SJCRH30 (cell line): ENCODE measurements around the gene CIPC. TPM values are rescaled to one million over a fixed set of nuclear protein-coding genes. Genes with fewer than 3 reads are reported as not detected.
A peak's percentile ranks its signal among the peaks of the same experiment; 100 is the strongest.

ENCODE experiments used
- DNase-seq, 2 experiments: peaks; one replicate each; pipeline ENCODE4 v3.0.0-alpha.2; 2015 to 2020
- H3K27ac ChIP-seq: fragments of 250-450 bp; sonication (Bioruptor Pico); 2 replicates; pipeline ENCODE4 v1.5.1; 2020; ENCODE audit warnings: mild to moderate bottlenecking, moderate library complexity
- H3K27me3 ChIP-seq: fragments of 250-450 bp; sonication (Bioruptor Pico); 2 replicates; pipeline ENCODE4 v1.5.1; 2020; ENCODE audit warnings: mild to moderate bottlenecking, moderate library complexity
- H3K36me3 ChIP-seq: fragments of 250-450 bp; sonication (Bioruptor Pico); 2 replicates; pipeline ENCODE4 v1.5.1; 2020; ENCODE audit warnings: mild to moderate bottlenecking, moderate library complexity
- H3K4me1 ChIP-seq: fragments of 250-450 bp; sonication (Bioruptor Pico); 2 replicates; pipeline ENCODE4 v1.5.1; 2020; ENCODE audit warnings: mild to moderate bottlenecking, moderate library complexity
- H3K4me3 ChIP-seq: fragments of 250-450 bp; sonication (Bioruptor Pico); 2 replicates; pipeline ENCODE4 v1.5.1; 2020; ENCODE audit warnings: mild to moderate bottlenecking, moderate library complexity
- H3K9me3 ChIP-seq: fragments of 250-450 bp; sonication (Bioruptor Pico); replicated peaks from 2 replicates; pipeline ENCODE4 v1.5.1; 2020; ENCODE audit warnings: mild to moderate bottlenecking, moderate library complexity
- total RNA-seq: library from RNA; depleted of rRNA; stranded (reverse); fragments of >200 nt; shearing (Covaris generic); gene quantifications from 2 replicates; pipeline ENCODE4 v1.2.3, GENCODE V29; 2014

CIPC gene
- total RNA-seq, 1 experiment from 2014 or later, result 13.2 TPM

DNA sequence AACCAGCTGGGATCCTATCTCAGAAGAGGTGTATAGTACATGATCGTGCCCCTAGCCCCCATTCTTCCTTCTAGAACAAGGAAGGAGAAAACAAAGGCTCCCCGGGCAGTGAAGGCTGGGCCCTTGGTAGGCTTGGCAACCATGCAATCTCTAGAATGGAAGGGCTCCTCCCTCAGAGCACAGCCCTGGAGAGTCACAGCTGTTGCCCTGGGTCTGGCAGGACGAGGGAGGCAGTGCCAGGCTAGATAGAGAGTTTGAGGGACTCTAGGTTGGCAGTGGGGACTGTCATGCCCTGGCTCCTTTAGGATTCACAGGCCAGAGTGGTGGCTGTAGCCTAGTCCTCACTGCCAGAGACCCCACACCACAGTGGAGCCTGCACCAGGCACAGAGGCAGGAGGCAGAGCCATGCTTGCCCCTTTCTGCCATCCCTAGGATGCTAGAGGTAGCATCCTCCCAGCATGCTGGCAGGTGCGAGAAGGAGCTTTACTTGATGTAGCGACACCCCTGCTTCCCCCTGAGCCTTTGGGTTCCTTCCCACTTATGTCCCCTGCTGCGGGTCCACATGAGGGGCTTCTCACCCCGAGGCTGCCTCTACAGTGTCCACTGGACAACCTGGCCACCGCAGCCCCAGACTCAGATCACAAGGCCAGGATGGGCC is 33.4 kb upstream of the CIPC start:
- no peaks in the 10 kb centered on the region for H3K4me1 ChIP-seq
- no peaks in the 10 kb centered on the region for H3K36me3 ChIP-seq
- no peak overlapping the region for H3K4me3 ChIP-seq
- H3K27me3 ChIP-seq, result peaks cover 8% of the 10 kb centered on the region; the same call in 1 of the 2 replicates
- DNase-seq, result no peak
- no peak overlapping the region for H3K27ac ChIP-seq
- H3K9me3 ChIP-seq, result no peaks in the 10 kb centered on the region; the same call in 1 of the 2 replicates

DNA sequence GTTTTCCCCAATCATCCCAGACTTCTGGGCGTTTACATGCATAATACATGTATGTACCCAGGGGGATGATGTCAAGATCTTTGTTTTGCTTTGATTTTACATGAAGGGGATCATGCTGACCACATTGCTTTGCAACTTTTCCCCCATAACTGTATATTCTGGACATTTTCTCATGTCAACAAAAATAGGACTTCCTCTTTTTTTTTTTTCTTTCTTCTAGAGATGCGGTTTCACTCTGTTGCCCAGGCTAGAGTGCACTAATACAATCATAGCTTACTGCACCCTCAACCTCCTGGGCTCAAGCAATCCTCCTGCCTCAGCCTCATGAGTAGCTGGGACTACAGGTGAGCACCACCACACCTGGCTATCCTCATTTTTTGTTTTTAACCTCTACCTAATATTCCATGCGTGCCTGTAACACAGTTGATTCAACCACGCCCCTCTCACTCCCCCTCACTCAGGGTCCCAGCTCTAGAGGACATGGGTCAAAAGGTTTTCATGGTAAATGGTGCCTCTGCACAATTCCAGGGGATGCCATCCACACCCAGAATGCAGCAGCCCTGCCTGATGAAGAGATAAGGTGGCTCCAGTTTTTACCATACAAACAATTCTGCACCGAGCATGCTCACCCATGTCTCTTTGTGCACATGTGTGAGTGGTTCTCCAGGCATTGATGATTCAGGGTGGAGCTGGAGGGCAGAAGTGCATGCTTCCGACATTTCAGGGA is 32.0 kb upstream of the CIPC start:
- Histone ChIP-seq H3K9me3 (no peaks in the 10 kb centered on the region), H3K4me1 (no peaks in the 10 kb centered on the region), H3K36me3 (no peaks in the 10 kb centered on the region), H3K27me3 (peaks cover 8% of the 10 kb centered on the region; the same call in 1 of the 2 replicates), H3K4me3 (no peak overlapping the region), H3K27ac (no peak overlapping the region)
- no peak for DNase-seq

DNA sequence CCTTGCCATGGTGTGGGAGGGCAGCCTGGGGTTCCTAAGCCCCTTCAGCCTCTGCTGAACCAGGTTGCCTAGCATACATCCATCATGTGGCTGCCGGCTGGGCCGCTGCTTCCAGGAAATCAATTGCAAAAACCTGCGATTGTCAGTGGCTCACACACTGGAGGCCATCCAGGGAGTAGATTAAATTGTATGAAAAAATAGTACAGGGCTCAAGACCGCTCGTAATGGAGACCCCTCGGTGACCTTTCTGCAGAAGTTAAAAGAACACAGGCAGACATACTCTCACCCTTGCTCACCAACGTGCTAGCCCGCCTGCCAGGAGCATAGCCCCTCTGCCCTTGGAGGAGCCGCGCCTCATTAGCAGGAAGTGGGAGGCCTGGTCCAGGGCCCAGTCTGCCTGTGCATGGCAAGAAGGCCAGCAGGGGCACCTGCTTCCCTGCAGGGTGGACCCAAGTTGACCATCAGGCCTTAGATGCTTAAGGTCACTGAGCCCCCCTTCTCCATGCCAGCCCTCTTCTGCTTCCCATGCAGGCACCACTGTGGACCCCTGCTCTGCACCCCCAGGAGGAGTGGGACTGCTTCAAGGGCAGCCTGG is 31.4 kb upstream of the CIPC start:
- Histone ChIP-seq H3K36me3 (no peaks in the 10 kb centered on the region), H3K27me3 (peaks cover 8% of the 10 kb centered on the region; the same call in 1 of the 2 replicates), H3K4me3 (no peak overlapping the region), H3K9me3 (no peaks in the 10 kb centered on the region), H3K4me1 (no peaks in the 10 kb centered on the region), H3K27ac (no peak overlapping the region)
- DNase-seq, result no peak

DNA sequence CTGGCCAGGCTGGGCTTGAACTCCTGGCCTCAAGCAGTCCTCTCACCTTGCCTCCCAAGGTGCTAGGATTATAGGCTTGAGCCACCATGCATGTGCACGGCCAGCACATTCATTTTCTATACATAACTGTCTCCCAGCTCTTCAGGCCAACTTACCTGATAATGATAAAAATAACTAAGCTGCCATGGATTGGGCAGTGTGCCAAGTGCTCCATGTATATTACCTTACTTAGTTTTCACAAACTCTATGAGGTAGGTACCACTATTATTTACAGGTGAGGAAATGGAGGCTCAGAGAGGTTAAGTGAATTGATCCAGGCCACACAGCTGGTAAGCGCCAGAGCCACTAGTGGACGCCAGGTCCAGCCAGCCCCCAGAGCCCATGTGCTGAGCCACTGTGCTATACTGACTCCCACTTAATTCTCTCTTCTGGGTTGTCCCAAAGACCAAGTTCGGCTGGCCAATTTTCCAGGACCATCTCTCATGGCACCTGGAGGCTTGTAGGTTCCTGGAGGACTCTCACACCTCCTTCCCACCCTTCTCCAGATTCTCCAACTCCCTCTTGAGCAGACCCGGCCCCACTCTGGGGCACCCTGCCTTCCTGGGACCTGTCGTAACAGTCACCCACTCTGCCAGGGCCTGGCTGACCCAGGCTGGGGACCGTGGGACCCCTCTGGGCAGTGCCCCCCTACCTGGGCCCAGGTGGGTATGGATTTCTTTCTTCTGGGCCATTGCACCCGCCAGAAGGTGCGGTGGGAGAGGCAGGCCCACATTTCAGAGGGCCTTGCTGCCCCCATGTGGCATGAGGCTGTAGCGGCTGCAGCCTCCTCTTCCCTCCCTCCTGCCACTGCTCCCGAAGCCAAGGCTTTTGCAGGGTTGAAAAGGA is 30.2 kb upstream of the CIPC start:
- peak; percentile 46 to 70 for DNase-seq
- Histone ChIP-seq H3K9me3 (no peaks in the 10 kb centered on the region), H3K4me3 (no peak overlapping the region), H3K4me1 (no peaks in the 10 kb centered on the region), H3K27ac (no peak overlapping the region), H3K27me3 (peaks cover 8% of the 10 kb centered on the region; the same call in 1 of the 2 replicates), H3K36me3 (no peaks in the 10 kb centered on the region)

DNA sequence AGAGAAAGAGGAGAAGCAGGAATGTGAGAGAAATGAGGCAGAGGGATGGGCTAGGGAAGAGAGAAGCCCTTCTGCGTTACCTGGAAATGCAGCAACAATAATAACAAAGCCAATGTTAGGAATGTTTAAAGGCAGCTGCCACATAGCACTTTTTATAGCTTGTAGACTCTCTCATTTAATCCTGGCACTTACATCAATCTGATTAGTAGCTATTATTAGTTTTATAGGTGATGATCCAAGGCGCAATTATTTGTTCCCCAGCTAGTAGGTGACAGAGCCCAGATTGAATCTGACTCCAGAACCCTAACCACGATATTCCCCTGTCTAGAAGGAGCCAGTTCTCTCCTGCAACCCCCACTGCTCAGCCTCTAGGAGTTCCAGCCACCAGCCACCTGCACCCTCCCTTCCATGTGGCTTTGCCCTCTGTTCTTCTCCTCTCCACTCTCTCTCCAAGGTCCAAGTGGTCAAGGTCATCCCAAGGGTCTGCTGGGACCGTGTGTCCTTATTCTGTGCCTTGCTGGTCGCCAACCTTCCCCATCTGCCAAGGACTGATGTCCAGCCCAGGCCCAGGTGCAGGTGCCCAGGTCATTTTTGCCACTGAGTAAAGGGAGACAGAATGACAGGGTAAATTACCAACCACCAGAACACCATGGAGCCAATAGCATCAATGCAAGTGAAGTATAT is 29.4 kb upstream of the CIPC start:
- no peak overlapping the region for H3K4me3 ChIP-seq
- peaks cover 5% of the 10 kb centered on the region; the same call in 1 of the 2 replicates for H3K27me3 ChIP-seq
- no peaks in the 10 kb centered on the region for H3K9me3 ChIP-seq
- no peak for DNase-seq
- no peak overlapping the region for H3K27ac ChIP-seq
- no peaks in the 10 kb centered on the region for H3K36me3 ChIP-seq
- H3K4me1 ChIP-seq, result no peaks in the 10 kb centered on the region

DNA sequence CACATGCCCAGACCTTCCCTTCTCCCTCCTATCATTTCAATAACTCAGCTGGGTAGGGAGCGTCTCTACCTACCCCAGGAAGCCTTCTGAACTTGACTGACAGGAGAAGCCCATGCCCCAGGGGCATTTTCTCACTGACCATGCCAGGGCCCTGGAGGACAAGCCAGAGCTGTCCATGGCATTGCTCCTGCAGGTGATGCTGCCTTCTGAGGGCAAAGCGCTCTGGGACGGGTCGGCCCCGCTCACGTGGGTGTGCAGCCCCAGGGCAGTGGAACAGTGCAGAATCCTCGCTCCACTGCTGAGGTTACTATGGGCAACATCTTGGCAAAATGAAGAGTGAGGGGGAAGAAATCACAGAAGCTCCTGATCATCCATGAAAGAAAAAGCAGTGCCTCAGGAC is 28.5 kb upstream of the CIPC start:
- Histone ChIP-seq H3K27me3 (no peaks in the 10 kb centered on the region), H3K4me3 (no peak overlapping the region), H3K27ac (no peak overlapping the region), H3K9me3 (no peaks in the 10 kb centered on the region), H3K36me3 (no peaks in the 10 kb centered on the region), H3K4me1 (no peaks in the 10 kb centered on the region)
- DNase-seq, result no peak

DNA sequence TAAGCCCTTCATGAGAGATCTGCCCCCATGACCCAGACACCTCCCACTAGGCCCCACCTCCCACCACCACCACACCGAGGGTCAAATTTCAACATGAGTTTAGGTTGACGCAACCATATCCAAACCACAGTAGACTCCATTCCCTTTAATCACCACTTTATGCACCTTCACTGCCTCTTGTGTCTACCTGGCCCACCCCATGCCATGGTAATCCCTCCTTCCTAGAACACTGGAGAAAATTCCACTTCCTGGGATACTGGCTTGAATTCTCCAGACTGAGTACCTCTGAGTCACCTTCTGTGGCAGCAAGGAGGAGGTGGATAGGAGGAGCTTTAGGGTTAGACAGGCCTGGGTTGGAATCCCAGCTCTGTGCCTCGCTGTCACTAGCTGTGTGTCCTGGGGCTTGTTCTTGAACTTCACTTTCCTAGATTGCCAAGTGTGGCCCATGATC is 26.1 kb upstream of the CIPC start:
- DNase-seq, result no peak
- no peaks in the 10 kb centered on the region for H3K27me3 ChIP-seq
- H3K9me3 ChIP-seq, result no peaks in the 10 kb centered on the region
- no peak overlapping the region for H3K27ac ChIP-seq
- no peaks in the 10 kb centered on the region for H3K4me1 ChIP-seq
- no peaks in the 10 kb centered on the region for H3K36me3 ChIP-seq
- H3K4me3 ChIP-seq, result no peak overlapping the region

DNA sequence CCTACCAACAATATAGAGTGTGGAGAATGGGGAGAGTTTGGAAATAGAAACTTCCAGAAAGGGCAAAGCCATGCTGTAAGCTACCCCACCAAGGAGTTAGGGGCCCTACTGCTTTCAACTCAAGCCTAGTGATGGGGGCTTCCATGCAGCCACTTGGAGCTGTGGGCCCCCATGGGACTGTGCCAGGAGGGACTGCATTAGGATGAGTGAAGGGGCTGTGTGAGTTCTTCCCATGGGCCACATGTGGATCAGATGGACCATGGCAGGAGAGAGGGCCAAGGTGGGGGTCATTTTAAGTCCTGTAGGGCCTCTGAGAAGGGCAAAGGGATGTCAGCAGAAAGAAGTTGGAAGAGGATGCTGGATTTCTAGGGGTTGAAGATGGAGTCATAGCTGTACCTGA is 23.1 kb upstream of the CIPC start:
- Histone ChIP-seq H3K4me3 (no peak overlapping the region), H3K9me3 (no peaks in the 10 kb centered on the region), H3K27ac (no peak overlapping the region), H3K27me3 (no peaks in the 10 kb centered on the region), H3K36me3 (no peaks in the 10 kb centered on the region), H3K4me1 (no peaks in the 10 kb centered on the region)
- no peak for DNase-seq

DNA sequence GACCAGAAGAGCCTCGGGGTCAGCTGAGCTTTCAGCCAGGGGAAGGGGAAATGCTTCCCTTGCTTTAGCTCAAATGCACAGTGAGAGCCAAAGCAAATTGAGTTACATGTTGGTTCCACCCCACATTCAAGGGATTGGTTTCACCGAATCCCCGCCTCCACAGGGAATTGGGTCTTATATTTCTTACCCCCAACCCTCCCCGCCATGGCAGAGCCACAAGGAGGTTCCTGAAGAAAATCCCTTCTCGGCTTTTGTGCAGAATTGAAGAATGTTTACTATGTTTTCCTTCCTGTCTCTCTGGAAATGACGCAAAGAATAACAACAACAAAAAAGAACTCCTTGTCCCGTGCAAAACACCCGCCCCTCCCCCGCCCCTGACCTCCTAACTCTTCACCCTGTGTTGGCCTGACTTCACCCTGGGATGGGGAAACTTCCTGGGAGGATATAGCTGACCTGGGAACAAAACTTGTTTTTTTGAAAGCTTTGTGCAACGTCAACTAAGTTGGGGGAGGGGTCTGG is 21.9 kb upstream of the CIPC start:
- no peak for DNase-seq
- no peak overlapping the region for H3K4me3 ChIP-seq
- no peaks in the 10 kb centered on the region for H3K4me1 ChIP-seq
- H3K36me3 ChIP-seq, result no peaks in the 10 kb centered on the region
- no peak overlapping the region for H3K27ac ChIP-seq
- no peaks in the 10 kb centered on the region for H3K27me3 ChIP-seq
- no peaks in the 10 kb centered on the region for H3K9me3 ChIP-seq

DNA sequence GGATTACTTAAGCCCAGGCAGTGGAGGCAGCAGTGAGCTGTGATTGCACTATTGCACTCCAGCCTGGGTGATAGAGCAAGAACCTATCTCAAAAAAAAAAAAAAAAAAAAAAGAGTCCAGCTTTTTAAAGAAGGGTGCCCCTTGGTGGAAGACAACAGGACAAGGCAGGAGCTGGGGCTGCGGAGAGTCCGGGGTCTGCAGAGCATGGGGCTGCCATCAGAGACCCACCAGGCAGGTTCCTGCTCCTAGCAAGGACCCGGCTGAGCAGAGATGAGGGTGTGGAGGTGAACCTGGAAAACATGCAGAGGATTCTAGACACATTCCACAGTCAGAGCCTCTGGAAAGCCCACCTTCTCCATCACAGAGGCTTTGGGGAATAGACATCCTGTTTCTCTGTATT is 21.0 kb upstream of the CIPC start:
- Histone ChIP-seq H3K36me3 (no peaks in the 10 kb centered on the region), H3K27ac (no peak overlapping the region), H3K4me1 (no peaks in the 10 kb centered on the region), H3K9me3 (no peaks in the 10 kb centered on the region), H3K27me3 (no peaks in the 10 kb centered on the region), H3K4me3 (no peak overlapping the region)
- no peak for DNase-seq

DNA sequence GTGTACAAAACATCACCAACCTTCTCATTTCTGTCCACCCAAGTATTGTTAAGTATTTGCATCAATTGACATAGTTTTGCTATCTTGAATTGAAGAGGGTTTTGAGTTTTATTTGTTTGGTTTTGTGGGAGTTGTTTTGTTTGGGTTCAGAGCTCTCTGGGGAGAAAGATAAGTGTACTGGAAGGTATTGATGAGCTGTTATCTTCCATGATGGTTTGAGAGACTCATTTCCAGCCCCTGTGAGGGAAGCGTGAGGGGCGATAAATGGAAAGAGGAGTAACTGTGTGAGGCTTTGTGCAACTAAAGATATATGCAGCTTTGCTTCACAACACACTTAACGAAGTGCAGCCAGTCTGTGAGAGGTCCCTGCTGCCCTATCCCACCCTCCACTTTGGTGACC is 15.7 kb upstream of the CIPC start:
- no peaks in the 10 kb centered on the region for H3K36me3 ChIP-seq
- no peak overlapping the region for H3K27ac ChIP-seq
- H3K4me1 ChIP-seq, result no peaks in the 10 kb centered on the region
- no peaks in the 10 kb centered on the region for H3K27me3 ChIP-seq
- H3K4me3 ChIP-seq, result no peak overlapping the region
- no peak for DNase-seq
- no peaks in the 10 kb centered on the region for H3K9me3 ChIP-seq

DNA sequence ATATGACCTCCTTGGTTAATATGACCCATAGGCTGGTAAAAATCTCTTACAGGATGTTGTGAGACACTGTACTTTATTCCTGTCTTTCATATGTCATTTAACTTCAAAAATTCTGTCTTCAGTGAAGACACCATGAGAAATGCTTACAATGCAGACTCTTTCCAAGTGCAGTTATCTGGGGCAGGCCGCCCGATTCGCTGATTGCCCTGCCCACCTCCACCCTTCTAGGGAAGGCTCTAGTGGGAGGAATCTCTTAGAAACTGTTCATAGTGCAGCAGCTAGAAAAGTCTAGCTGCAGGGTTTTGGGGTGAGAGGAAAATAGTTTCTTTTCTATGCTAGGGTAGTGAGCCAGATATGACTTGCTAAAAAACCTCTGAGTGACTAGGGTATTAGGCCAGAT is 15.0 kb upstream of the CIPC start:
- DNase-seq, result no peak
- Histone ChIP-seq H3K27me3 (no peaks in the 10 kb centered on the region), H3K36me3 (no peaks in the 10 kb centered on the region), H3K4me3 (no peak overlapping the region), H3K27ac (no peak overlapping the region), H3K9me3 (no peaks in the 10 kb centered on the region), H3K4me1 (no peaks in the 10 kb centered on the region)

DNA sequence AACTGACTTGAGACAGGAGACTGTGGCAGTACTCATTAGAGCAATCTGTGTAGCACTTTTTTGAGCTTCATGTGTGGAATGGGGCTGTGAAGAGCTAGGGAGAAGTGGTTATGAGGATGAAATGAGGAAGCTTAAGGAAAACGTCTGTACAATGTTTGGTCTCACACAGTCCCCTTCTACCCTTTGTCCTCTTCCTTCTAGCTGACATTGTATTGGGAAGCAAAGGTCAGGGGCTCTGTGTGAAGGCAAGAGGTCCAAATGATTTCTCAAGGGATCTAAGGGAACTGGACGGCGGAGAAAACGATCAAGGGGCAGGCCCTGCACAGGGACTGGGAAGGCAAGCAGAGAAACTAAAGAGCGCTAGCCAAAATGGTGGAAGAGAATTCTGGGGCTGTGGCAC is 13.1 kb upstream of the CIPC start:
- DNase-seq, result no peak
- Histone ChIP-seq H3K4me1 (no peaks in the 10 kb centered on the region), H3K9me3 (no peaks in the 10 kb centered on the region), H3K27me3 (no peaks in the 10 kb centered on the region), H3K27ac (no peak overlapping the region), H3K4me3 (no peak overlapping the region), H3K36me3 (no peaks in the 10 kb centered on the region)

DNA sequence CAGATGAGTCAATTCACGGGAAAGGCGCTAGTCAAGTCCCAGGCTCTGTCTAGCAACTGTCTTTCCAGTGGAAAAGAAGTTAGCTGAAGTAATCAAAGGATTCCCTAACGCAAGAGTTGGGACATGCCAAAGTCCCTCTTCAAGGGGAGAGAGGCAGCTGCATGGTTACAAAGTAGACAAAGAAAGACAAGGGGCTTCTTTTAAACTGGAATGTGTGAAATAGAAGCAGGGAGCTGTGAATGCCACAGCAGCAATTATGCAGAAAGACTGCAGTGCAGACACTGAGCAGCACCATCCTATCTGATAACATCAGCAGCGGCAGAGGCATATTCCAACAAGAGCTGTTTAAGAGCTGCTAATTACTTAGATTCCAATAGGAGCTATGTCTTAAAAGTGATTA is 12.5 kb upstream of the CIPC start:
- H3K4me3 ChIP-seq, result no peak overlapping the region
- no peaks in the 10 kb centered on the region for H3K27me3 ChIP-seq
- no peaks in the 10 kb centered on the region for H3K9me3 ChIP-seq
- H3K27ac ChIP-seq, result no peak overlapping the region
- H3K4me1 ChIP-seq, result no peaks in the 10 kb centered on the region
- no peak for DNase-seq
- no peaks in the 10 kb centered on the region for H3K36me3 ChIP-seq
